MCF 10A (cell line): Measurements from ENCODE around the gene PARD3B. TPM values are rescaled to one million over a fixed set of nuclear protein-coding genes. Genes with fewer than 3 reads are reported as not detected.
A peak's percentile ranks its signal among the peaks of the same experiment; 100 is the strongest.

Experiments
- BruUV-seq: library from RNA; stranded (reverse); fragments of 400-500 nt; replicated peaks from 2 replicates; lab custom pipeline; 2021; lab: Mats Ljungman, UMichigan
- CTCF ChIA-PET: fragments of 300-600 bp; sonication (Branson Sonifier 250); formaldehyde crosslinking; extraction: SDS; loops from one replicate; lab custom pipeline; 2021; ENCODE audit warnings: antibody characterized with exemption, inconsistent platforms; lab: Yijun Ruan, JAX
- POLR2A ChIA-PET: fragments of 300-600, 350-650 bp; sonication (Branson Sonifier 250); formaldehyde crosslinking; extraction: SDS; loops from one replicate; lab custom pipeline; 2020; ENCODE audit warnings: antibody characterized with exemption, inconsistent platforms; lab: Yijun Ruan, JAX
- DNase-seq: peaks from one replicate; pipeline ENCODE4 v3.0.0-alpha.2; 2018; ENCODE audit not compliant: unreplicated experiment
- H3K27ac Mint-ChIP-seq: one replicate; pipeline ENCODE4 v1.8.0; 2022; ENCODE audit warnings: mild to moderate bottlenecking, low read depth, mixed read lengths; ENCODE audit not compliant: unreplicated experiment
- H3K27me3 Mint-ChIP-seq: one replicate; pipeline ENCODE4 v1.8.0; 2022; ENCODE audit warnings: mixed read lengths; ENCODE audit not compliant: insufficient read depth, unreplicated experiment
- H3K36me3 Mint-ChIP-seq: one replicate; pipeline ENCODE4 v1.8.0; 2022; ENCODE audit warnings: mild to moderate bottlenecking, moderate library complexity, mixed read lengths; ENCODE audit not compliant: insufficient read depth, unreplicated experiment
- H3K4me1 Mint-ChIP-seq: one replicate; pipeline ENCODE4 v1.8.0; 2022; ENCODE audit warnings: mixed read lengths; ENCODE audit not compliant: insufficient read depth, unreplicated experiment
- H3K4me3 Mint-ChIP-seq: one replicate; pipeline ENCODE4 v1.8.0; 2022; ENCODE audit warnings: mild to moderate bottlenecking, moderate library complexity, mixed read lengths; ENCODE audit not compliant: unreplicated experiment
- H3K9me3 Mint-ChIP-seq: one replicate; pipeline ENCODE4 v1.8.0; 2022; ENCODE audit warnings: mixed read lengths; ENCODE audit not compliant: unreplicated experiment
- CTCF ChIP-seq: fragments of 200-600 bp; IDR thresholded peaks from one replicate; pipeline ENCODE4 v1.8.0; 2022; ENCODE audit warnings: antibody characterized with exemption, mild to moderate bottlenecking; ENCODE audit not compliant: unreplicated experiment
- intact Hi-C: fragments of 100-400 bp; cut with micrococcal nuclease; formaldehyde crosslinking; loops from 2 replicates; pipeline ENCODE4 v1.14.1; 2022
- total RNA-seq: library from RNA; stranded (reverse); gene quantifications from 2 replicates; pipeline ENCODE4 v1.2.3, GENCODE V29; 2022

Gene PARD3B
- total RNA-seq, 1 experiment from 2014 or later: 11.6 TPM

DNA sequence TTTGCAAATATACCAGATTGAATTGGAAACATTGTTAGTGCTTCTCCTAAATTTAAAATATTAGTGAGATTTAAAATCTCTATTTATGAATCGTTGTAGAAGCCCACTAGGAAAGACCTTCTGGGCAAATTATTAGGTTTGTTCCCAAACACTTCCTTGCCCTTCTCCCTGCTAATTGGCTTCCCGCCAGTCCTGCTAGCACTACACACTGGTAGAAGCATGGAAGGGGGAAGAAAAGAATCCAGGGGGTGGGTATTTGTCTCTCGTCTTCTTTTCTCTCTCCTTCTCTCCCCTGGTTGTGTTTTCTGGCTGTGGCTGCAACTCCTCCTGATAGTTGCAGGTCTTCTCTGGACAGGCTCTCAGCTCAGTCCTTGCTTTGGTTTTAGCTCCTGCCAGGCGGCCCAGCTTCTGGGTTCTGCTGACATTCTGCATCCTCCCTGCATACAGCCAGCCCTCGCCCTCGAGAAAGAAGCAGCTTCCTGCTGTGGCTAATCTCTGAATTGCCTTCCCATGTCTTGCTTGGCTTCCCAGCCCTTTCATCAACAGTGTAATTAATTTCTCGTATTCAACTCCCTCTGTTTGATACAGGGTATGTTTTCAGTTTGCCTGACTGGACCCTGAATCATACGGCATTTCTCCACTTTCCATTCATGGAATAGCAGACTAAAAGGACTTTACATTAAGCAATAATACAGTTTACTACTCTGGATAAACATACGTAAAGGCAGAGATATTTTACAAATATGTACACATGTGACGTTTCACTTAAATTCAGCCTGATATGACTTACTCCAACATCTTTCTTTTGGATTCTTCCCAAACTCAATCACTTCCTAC is 6.9 kb upstream of the PARD3B start:
- no peaks in the 10 kb centered on the region for H3K4me1 Mint-ChIP-seq
- no peaks in the 10 kb centered on the region for H3K36me3 Mint-ChIP-seq
- no TSS peak for BruUV-seq
- peak; percentile 9 for DNase-seq
- H3K9me3 Mint-ChIP-seq: no peaks in the 10 kb centered on the region
- POLR2A ChIA-PET: no interaction called here
- H3K27ac Mint-ChIP-seq: no peak overlapping the region
- intact Hi-C loops: no loop called here
- CTCF ChIA-PET: interaction anchor here (1.6 kb wide), 1 partner anchor 159 kb away, joined by 5 read pairs; no protein-coding TSS in a partner anchor
- TF ChIP-seq CTCF: no peak
- no peak overlapping the region for H3K4me3 Mint-ChIP-seq
- H3K27me3 Mint-ChIP-seq: no peaks in the 10 kb centered on the region

DNA sequence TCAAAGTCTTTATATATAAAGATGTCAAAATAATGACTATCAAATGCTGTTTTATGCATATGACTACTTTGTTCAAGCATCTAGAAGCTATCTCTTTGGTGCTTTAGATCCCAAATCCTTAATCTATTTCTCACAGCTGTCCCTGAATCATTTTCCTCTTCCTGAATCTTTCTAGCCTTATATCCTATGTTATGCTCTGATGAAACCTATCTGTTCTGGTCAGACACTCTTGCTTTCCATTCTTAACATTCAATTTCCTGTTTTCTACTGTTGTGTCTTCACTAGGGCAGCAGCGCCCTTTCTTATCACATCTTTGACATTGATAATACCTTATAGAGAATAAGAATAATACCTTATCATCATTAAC is 6.3 kb upstream of the PARD3B start:
- no peak for TF ChIP-seq CTCF
- ChIA-PET CTCF (interaction anchor here (0.7 to 1.6 kb wide), 2 partner anchors 159 to 181 kb away, joined by 5 to 7 read pairs; no protein-coding TSS in a partner anchor), POLR2A (interaction anchor here (0.6 kb wide), 1 partner anchor 13 kb away, joined by 3 read pairs; no protein-coding TSS in a partner anchor)
- no peaks in the 10 kb centered on the region for H3K9me3 Mint-ChIP-seq
- H3K27ac Mint-ChIP-seq: no peak overlapping the region
- no TSS peak for BruUV-seq
- no peaks in the 10 kb centered on the region for H3K4me1 Mint-ChIP-seq
- intact Hi-C loops: no loop called here
- no peak for DNase-seq
- H3K27me3 Mint-ChIP-seq: no peaks in the 10 kb centered on the region
- H3K4me3 Mint-ChIP-seq: no peak overlapping the region
- no peaks in the 10 kb centered on the region for H3K36me3 Mint-ChIP-seq

GRCh38 chr2:204541637-204542036 is 3.6 kb upstream of the PARD3B start:
- intact Hi-C loops: loop anchor here (10.0 kb wide), 1 partner anchor 1143 kb away; the partner anchor contains the start of gene NRP2
- ChIA-PET POLR2A (interaction anchor here (1.2 kb wide), 1 partner anchor 9 kb away, joined by 4 read pairs; no protein-coding TSS in a partner anchor), CTCF (no interaction called here)
- Mint-ChIP-seq H3K27ac (no peak overlapping the region), H3K4me1 (peaks cover 8% of the 10 kb centered on the region), H3K36me3 (no peaks in the 10 kb centered on the region), H3K27me3 (no peaks in the 10 kb centered on the region), H3K9me3 (no peaks in the 10 kb centered on the region), H3K4me3 (no peak overlapping the region)
- no peak for TF ChIP-seq CTCF
- DNase-seq: no peak
- BruUV-seq: no TSS peak

DNA sequence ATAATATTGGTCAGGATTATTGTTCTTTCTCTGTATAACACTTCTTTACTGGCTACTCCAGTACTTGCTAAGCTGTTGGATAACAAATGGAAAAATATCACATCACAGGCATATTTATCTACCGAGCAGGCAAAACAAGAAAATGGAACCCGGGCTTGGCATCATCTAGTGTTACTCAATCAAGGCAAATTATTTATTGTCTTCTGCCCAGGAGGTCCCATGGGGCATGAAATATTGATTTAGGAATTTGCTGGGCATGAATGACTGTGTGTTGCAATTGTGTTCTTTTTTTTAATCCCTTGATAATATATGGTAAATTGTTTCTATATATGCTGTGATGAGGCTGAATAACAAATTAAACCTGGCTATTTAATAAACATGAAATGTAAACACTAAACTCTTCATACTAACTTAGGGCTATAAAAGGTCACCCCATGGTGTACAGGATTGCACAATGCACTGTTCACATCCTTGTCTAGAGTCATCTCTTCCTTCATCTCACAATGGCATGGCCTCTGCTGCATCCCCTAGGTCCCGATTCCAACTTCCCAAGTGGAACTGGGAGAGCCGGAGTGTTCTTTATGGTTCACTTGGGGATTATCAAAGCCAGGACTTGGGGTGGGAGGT is 2.2 kb upstream of the PARD3B start:
- no TSS peak for BruUV-seq
- no peak overlapping the region for H3K27ac Mint-ChIP-seq

More for the DNA sequence above, 2.2 kb upstream of the PARD3B start:
- no peak for TF ChIP-seq CTCF
- Mint-ChIP-seq H3K4me3 (no peak overlapping the region), H3K4me1 (peaks cover 8% of the 10 kb centered on the region), H3K27me3 (no peaks in the 10 kb centered on the region), H3K36me3 (no peaks in the 10 kb centered on the region), H3K9me3 (no peaks in the 10 kb centered on the region)
- DNase-seq: peak; percentile 37
- CTCF ChIA-PET: interaction anchor here (0.7 to 1.7 kb wide), 3 partner anchors 13 to 149 kb away, joined by 3 to 5 read pairs (median 5); no protein-coding TSS in a partner anchor
- POLR2A ChIA-PET: interaction anchor here (0.9 kb wide), 1 partner anchor 12 kb away, joined by 3 read pairs; no protein-coding TSS in a partner anchor
- intact Hi-C loops: loop anchor here (10.0 kb wide), 1 partner anchor 1142 kb away; the partner anchor contains the start of gene NRP2
